AG09309 (cell line): ENCODE data around the gene ZNF777.

Experiments used
- DNase-seq: peaks from one replicate; pipeline ENCODE4 v3.0.0-alpha.2; 2010; ENCODE audit warnings: low read depth
- H3K4me3 ChIP-seq: 2 replicates; pipeline ENCODE4 v1.5.1; 2011; ENCODE audit warnings: mild to moderate bottlenecking, low read depth, low read length, moderate library complexity; ENCODE audit not compliant: control insufficient read depth
- CTCF ChIP-seq: IDR thresholded peaks from 2 replicates; pipeline ENCODE4 v1.5.1; 2011; ENCODE audit warnings: mild to moderate bottlenecking, low read depth, low read length, inconsistent platforms; ENCODE audit not compliant: insufficient read depth, control insufficient read depth; ENCODE audit errors: missing control alignments

Gene ZNF777

GRCh38 chr7:149476791-149477190 is 15.9 kb upstream of the ZNF777 start:
- H3K4me3 ChIP-seq: no peak overlapping the region
- TF ChIP-seq CTCF: no peak
- no peak for DNase-seq

GRCh38 chr7:149475121-149476045 is 14.5 kb upstream of the ZNF777 start:
- DNase-seq: no peak

GRCh38 chr7:149474309-149475120 is 13.7 kb upstream of the ZNF777 start:
- no peak for DNase-seq
- no peak overlapping the region for H3K4me3 ChIP-seq
- no peak for TF ChIP-seq CTCF

More at GRCh38 chr7:149475121-149476045, 14.5 kb upstream of the ZNF777 start:
- H3K4me3 ChIP-seq: no peak overlapping the region
- TF ChIP-seq CTCF: no peak

- H3K4me3 ChIP-seq: no peak overlapping the region
- TF ChIP-seq CTCF: no peak
- DNase-seq: no peak
Observed at GRCh38 chr7:149473251-149473650, 12.4 kb upstream of the ZNF777 start.

- TF ChIP-seq CTCF: no peak
- DNase-seq: no peak
- no peak overlapping the region for H3K4me3 ChIP-seq
Observed at GRCh38 chr7:149471289-149471953, 10.6 kb upstream of the ZNF777 start.

- no peak for DNase-seq
- no peak overlapping the region for H3K4me3 ChIP-seq
- no peak for TF ChIP-seq CTCF
Observed at GRCh38 chr7:149469806-149470205, 8.9 kb upstream of the ZNF777 start.
